Mesodermal cell (in vitro differentiated cells): ENCODE data around the gene DHODH. TPM values are rescaled to one million over a fixed set of nuclear protein-coding genes. Genes with fewer than 3 reads are reported as not detected.

Experiments
- H3K27ac ChIP-seq: 2 replicates; pipeline ENCODE4 v1.7.0; 2013; ENCODE audit warnings: mild to moderate bottlenecking, low read depth, low read length, moderate library complexity; ENCODE audit not compliant: severe bottlenecking
- H3K36me3 ChIP-seq: 2 replicates; pipeline ENCODE4 v1.7.1; 2013; ENCODE audit warnings: mild to moderate bottlenecking, low read length, moderate library complexity; ENCODE audit not compliant: control insufficient read depth, insufficient read depth
- H3K4me1 ChIP-seq: one replicate; pipeline ENCODE4 v1.7.1; 2013; ENCODE audit warnings: mild to moderate bottlenecking, low read length; ENCODE audit not compliant: insufficient read depth, control insufficient read depth, poor library complexity, severe bottlenecking
- H3K4me3 ChIP-seq: 2 replicates; pipeline ENCODE4 v1.7.0; 2013; ENCODE audit warnings: low read length, control low read depth, mild to moderate bottlenecking; ENCODE audit not compliant: insufficient read depth, poor library complexity, severe bottlenecking; ENCODE audit errors: extremely low read depth
- H3K9me3 ChIP-seq: 2 replicates; pipeline ENCODE4 v1.7.1; 2013; ENCODE audit warnings: mild to moderate bottlenecking, low read length, moderate library complexity; ENCODE audit not compliant: control insufficient read depth
- WGBS, 2 experiments: methylation state at CpG; one replicate each; pipeline ENCODE4 v1.1.5; 2013; ENCODE audit warnings: missing lambda C conversion rate in 2 of 2; ENCODE audit not compliant: insufficient coverage in 2 of 2; 5-methylcytosine and 5-hydroxymethylcytosine counted together
- polyA plus RNA-seq, 2 experiments: library from polyadenylated mRNA; stranded (reverse); fragments of 50-300 nt; gene quantifications; one replicate each; pipeline ENCODE4 v1.2.3, GENCODE V29; 2013

Gene DHODH
- 3.4 TPM for polyA plus RNA-seq (2013, experiment 1 of 2)
- polyA plus RNA-seq (2013, experiment 2 of 2), result 3.7 TPM

DNA sequence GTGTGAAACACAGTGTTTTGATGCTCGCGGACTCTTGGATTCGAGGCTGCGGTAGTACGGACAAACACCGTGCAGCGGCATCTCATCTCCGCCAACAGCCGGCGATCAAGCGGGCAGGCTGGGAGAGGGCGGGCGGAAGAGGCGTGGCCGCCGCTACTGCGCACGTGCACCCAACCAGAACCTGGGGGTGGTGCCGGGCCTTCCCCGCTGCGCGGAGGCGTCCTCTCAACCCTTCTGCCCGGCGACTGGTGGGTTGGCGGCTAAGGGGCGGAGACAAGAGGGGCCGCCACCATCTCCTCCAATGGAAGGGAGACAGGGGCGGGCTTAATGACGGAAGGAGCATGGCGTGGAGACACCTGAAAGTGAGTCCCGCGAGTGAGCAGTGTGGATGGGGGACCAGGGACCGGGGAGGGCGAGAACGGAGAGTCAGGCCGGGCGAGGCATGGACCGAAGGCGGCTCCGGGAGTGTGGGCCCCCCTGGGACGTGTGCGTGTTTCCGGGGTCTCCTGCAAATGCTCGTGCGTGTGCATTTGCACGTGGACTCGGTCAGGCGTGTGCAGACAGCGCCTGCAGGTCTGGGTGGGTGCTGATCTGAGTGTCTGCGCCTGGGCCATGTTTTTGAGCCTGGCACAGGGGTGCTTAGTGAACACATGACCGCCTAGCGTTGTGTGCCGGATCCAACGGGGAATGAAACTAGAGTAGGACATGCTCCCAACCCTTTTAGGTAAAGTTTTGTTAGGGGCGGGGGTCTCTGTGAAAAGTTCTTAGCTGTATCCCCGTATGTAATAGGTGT, at the start of gene DHODH:
Gene DHODH (plus strand): TSS at position 321 of the 793 bp plus-strand sequence. CDS start 21 bp downstream, at position 342.
- Histone ChIP-seq H3K27ac (no peak within 1 kb of the TSS), H3K4me1 (no peaks in the 10 kb centered on the region), H3K9me3 (no peaks in the 10 kb centered on the region), H3K36me3 (peaks cover 4% of the 10 kb centered on the region), H3K4me3 (peak within 1 kb of the TSS; percentile 79)
- WGBS, 2 experiments, result 1 to 2% methylated on average over 46 to 52 of the region's 57 CpGs

- Histone ChIP-seq H3K4me1 (no peaks in the 10 kb centered on the region), H3K4me3 (no peak overlapping the region), H3K27ac (no peak overlapping the region), H3K9me3 (no peaks in the 10 kb centered on the region), H3K36me3 (no peaks in the 10 kb centered on the region)
- 57 to 58% methylated on average over 10 of the region's 14 CpGs for WGBS, 2 experiments
These were observed 47.2 kb upstream of the DHODH start for GRCh38 chr16:71961066-71962039.

DNA sequence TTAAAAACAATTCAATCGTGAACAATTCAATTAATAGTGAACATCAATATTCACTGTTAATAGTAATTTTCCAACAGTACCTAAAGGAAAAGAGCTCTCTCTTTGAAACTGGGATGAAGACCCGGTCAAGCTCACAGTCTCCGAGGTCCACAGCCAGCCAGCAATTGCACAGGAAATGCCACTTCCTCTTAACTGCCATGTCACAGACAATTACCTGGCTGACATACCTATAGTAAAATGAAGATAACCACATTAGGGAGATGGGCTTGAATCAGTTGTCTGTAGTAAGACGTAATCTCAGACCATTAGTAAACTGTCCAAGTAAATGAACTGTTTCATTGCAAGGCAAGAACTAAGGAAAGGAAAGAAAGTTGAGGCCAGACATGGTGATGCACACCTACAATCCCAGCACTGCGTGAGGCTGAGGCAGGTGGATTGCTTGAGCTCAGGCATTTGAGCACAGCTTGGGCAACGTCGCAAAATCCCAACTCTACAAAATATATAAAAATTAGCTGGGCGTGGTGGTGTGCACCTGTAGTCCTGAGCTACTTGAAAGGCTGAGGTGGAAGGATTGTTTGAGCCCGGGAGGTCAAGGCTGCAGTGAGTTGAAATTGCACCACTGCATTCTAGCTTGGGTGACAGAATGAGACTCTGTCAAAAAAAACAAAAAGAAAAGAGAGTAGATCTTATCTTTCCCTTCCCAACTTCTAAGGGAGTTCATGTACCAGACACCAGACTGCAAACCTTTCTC, 45.2 kb upstream of the DHODH start:
- 96 to 97% methylated on average over 3 to 7 of the region's 9 CpGs for WGBS, 2 experiments
- Histone ChIP-seq H3K27ac (no peak overlapping the region), H3K9me3 (no peaks in the 10 kb centered on the region), H3K4me1 (no peaks in the 10 kb centered on the region), H3K4me3 (no peak overlapping the region), H3K36me3 (no peaks in the 10 kb centered on the region)

- Histone ChIP-seq H3K4me1 (no peaks in the 10 kb centered on the region), H3K36me3 (no peaks in the 10 kb centered on the region), H3K9me3 (no peaks in the 10 kb centered on the region), H3K27ac (no peak overlapping the region), H3K4me3 (no peak overlapping the region)
- 80 to 83% methylated on average over 1 of the region's 4 CpGs for WGBS, 2 experiments
These were observed 43.3 kb upstream of the DHODH start for GRCh38 chr16:71965223-71965622.

DNA sequence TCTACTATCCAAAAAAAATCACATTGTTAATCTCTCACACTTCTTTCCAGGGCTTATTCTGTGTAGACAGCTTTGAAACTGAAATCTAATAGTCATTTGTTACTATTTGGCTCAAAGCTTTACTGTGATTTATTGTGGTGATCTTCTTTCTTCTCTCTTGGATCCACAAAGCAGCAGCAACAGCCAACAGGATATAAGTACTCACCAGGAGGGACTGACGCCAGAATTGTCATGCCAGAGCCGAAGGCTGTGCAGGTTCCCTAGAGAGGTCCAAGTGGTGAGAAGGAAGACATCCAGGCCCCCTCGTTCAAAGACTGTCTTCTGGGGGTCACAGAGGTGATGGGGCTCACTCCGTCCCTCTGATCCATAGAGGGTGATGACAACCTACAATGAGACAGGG, 41.6 kb upstream of the DHODH start:
- Histone ChIP-seq H3K4me3 (no peak overlapping the region), H3K4me1 (no peaks in the 10 kb centered on the region), H3K27ac (no peak overlapping the region), H3K36me3 (no peaks in the 10 kb centered on the region), H3K9me3 (no peaks in the 10 kb centered on the region)
- 79 to 100% methylated on average over 1 to 2 of the region's 4 CpGs for WGBS, 2 experiments

GRCh38 chr16:71969353-71969752, 39.2 kb upstream of the DHODH start:
- Histone ChIP-seq H3K4me3 (no peak overlapping the region), H3K4me1 (no peaks in the 10 kb centered on the region), H3K27ac (no peak overlapping the region), H3K9me3 (no peaks in the 10 kb centered on the region), H3K36me3 (no peaks in the 10 kb centered on the region)
- 89 to 100% methylated on average over 1 of the region's 2 CpGs for WGBS, 2 experiments

- Histone ChIP-seq H3K4me3 (no peak overlapping the region), H3K4me1 (no peaks in the 10 kb centered on the region), H3K27ac (no peak overlapping the region), H3K36me3 (no peaks in the 10 kb centered on the region), H3K9me3 (no peaks in the 10 kb centered on the region)
- WGBS, 2 experiments, result 90 to 94% methylated on average over 2 of the region's 4 CpGs
These were observed 37.0 kb upstream of the DHODH start for GRCh38 chr16:71971571-71971970.

GRCh38 chr16:71972356-71972755, 36.2 kb upstream of the DHODH start:
- no peak overlapping the region for H3K4me3 ChIP-seq
- H3K4me1 ChIP-seq, result no peaks in the 10 kb centered on the region
- no peaks in the 10 kb centered on the region for H3K36me3 ChIP-seq
- no peaks in the 10 kb centered on the region for H3K9me3 ChIP-seq
- H3K27ac ChIP-seq, result no peak overlapping the region
- 88 to 92% methylated on average over 2 to 3 of the region's 3 CpGs for WGBS, 2 experiments

- 86 to 93% methylated on average over 9 of the region's 9 CpGs for WGBS, 2 experiments
- H3K9me3 ChIP-seq, result no peaks in the 10 kb centered on the region
- no peaks in the 10 kb centered on the region for H3K36me3 ChIP-seq
- H3K27ac ChIP-seq, result no peak overlapping the region
- H3K4me1 ChIP-seq, result no peaks in the 10 kb centered on the region
- no peak overlapping the region for H3K4me3 ChIP-seq
These were observed 35.5 kb upstream of the DHODH start for GRCh38 chr16:71973001-71973400.

DNA sequence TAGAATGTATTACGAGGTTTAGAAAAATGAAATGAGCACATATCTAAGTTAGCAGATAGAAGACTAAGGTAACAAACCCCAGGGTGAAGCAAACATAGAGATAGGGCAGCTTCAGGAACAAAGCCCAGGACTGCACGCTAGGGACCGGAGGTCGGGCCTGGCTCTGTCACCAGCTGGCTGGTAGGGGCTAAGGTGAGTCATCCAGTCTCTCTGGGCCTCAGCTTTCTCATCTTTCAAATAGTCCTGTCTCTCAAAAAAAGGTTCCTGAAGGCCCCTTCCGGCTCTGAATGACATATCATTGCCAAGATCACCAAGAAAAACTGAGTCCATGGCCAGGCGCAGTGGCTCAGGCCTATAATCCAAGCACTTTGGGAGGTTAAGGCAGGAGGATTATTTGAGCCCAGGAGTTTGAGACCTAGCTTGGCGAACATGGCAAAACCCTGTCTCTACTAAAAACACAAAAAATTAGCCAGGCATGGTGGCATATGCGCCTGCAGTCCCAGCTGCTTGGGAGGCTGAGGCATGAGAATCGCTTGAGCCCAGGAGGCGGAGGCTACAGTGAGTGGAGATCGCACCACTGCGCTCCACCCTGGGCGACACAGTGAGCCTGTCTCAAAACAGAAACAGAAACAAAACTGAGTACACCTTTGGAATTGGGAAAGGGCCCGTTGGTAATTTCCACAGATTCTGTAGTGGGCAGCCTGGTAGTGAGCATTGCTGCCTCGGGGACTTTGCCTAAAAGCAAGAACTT, 34.3 kb upstream of the DHODH start:
- Histone ChIP-seq H3K4me3 (no peak overlapping the region), H3K36me3 (no peaks in the 10 kb centered on the region), H3K27ac (no peak overlapping the region), H3K4me1 (no peaks in the 10 kb centered on the region), H3K9me3 (no peaks in the 10 kb centered on the region)
- 85 to 88% methylated on average over 13 of the region's 15 CpGs for WGBS, 2 experiments
